Endothelial cell of umbilical vein (primary cell): Measurements from ENCODE around the gene DAZAP2. TPM values are rescaled to one million over a fixed set of nuclear protein-coding genes. Genes with fewer than 3 reads are reported as not detected.
A peak's percentile ranks its signal among the peaks of the same experiment; 100 is the strongest.

ENCODE experiments used
- BruUV-seq: library from RNA; stranded (reverse); fragments of 400-500 nt; replicated peaks from 2 replicates; lab custom pipeline; 2021; lab: Mats Ljungman, UMichigan
- CTCF ChIA-PET: fragments of 300-600, 350-600 bp; sonication (Branson Sonifier 250); formaldehyde crosslinking; loops from one replicate; lab custom pipeline; 2021; ENCODE audit warnings: antibody characterized with exemption, inconsistent platforms; lab: Charles Lee
- POLR2A ChIA-PET: fragments of 300-600, 350-600 bp; sonication (Branson Sonifier 250); formaldehyde crosslinking; loops from one replicate; lab custom pipeline; 2021; ENCODE audit warnings: antibody characterized with exemption, inconsistent platforms; lab: Charles Lee
- DNase-seq: peaks from one replicate; pipeline ENCODE4 v3.0.0-alpha.2; 2011; ENCODE audit warnings: low read depth, low spot score
- FAIRE-seq: peaks from 2 replicates; lab custom pipeline; 2011; peaks lifted over from hg19 to GRCh38; lab: Jason Lieb, UNC
- H2AFZ ChIP-seq: 2 replicates; pipeline ENCODE4 v1.6.0; 2012; ENCODE audit warnings: low read depth, low read length, control low read depth, inconsistent platforms
- H3K27ac ChIP-seq: 2 replicates; pipeline ENCODE4 v1.5.1; 2011; ENCODE audit warnings: low read depth, mild to moderate bottlenecking, control low read depth, low read length, moderate library complexity; ENCODE audit not compliant: insufficient read depth
- H3K27me3 ChIP-seq, 2 experiments: 2 replicates each; pipeline versions ENCODE4 v1.6.0 to v1.6.1; 2011; ENCODE audit warnings: low read length in 2 of 2, mixed read lengths in 1 of 2; ENCODE audit not compliant: control insufficient read depth in 2 of 2, insufficient read depth in 2 of 2
- H3K36me3 ChIP-seq, 2 experiments: 2 replicates in 1 of 2; 3 replicates in 1 of 2; pipeline ENCODE4 v1.5.1; 2011; ENCODE audit warnings: low read length in 2 of 2, mild to moderate bottlenecking in 1 of 2, moderate library complexity in 1 of 2; ENCODE audit not compliant: control insufficient read depth in 2 of 2, insufficient read depth in 2 of 2; ENCODE audit errors: extremely low read depth in 1 of 2
- H3K4me1 ChIP-seq: 3 replicates; pipeline ENCODE4 v1.5.1; 2011; ENCODE audit warnings: mild to moderate bottlenecking, low read length; ENCODE audit not compliant: control insufficient read depth, insufficient read depth; ENCODE audit errors: extremely low read depth
- H3K4me2 ChIP-seq: 2 replicates; pipeline ENCODE4 v1.6.1; 2011; ENCODE audit warnings: low read length, control low read depth, mixed read lengths; ENCODE audit not compliant: insufficient read depth
- H3K4me3 ChIP-seq, 3 experiments: fragments of 200-600 bp in 1 of 3; sonication (generic), shearing (Covaris generic) in 1 of 3; replicated peaks in 1 of 3; 2 replicates each; pipeline ENCODE4 v1.5.1; 2011 to 2016; ENCODE audit warnings: control low read depth in 3 of 3, low read length in 3 of 3, mild to moderate bottlenecking in 2 of 3, inconsistent platforms in 1 of 3, low read depth in 1 of 3, moderate library complexity in 1 of 3; ENCODE audit not compliant: insufficient read depth in 1 of 3
- H3K79me2 ChIP-seq: 2 replicates; pipeline ENCODE4 v1.6.0; 2012; ENCODE audit warnings: low read length, inconsistent platforms; ENCODE audit not compliant: control insufficient read depth, insufficient read depth
- H3K9ac ChIP-seq: replicated peaks from 2 replicates; pipeline ENCODE3; 2011; ENCODE audit warnings: low read length, control low read depth; ENCODE audit not compliant: insufficient read depth; ENCODE audit errors: extremely low read depth
- H3K9me1 ChIP-seq: replicated peaks from 3 replicates; pipeline ENCODE4 v1.6.0; 2011; ENCODE audit warnings: mild to moderate bottlenecking, low read length; ENCODE audit not compliant: control insufficient read depth, insufficient read depth; ENCODE audit errors: extremely low read depth
- H3K9me3 ChIP-seq: replicated peaks from 2 replicates; pipeline ENCODE4 v1.5.1; 2012; ENCODE audit warnings: low read length, inconsistent platforms; ENCODE audit not compliant: control insufficient read depth, insufficient read depth
- H4K20me1 ChIP-seq: replicated peaks from 2 replicates; pipeline ENCODE3; 2011; ENCODE audit warnings: mild to moderate bottlenecking, low read length; ENCODE audit not compliant: control insufficient read depth, insufficient read depth; ENCODE audit errors: extremely low read depth
- CTCF ChIP-seq, 2 donors: IDR thresholded peaks; 1 replicate in 1 of 2; 2 replicates in 1 of 2; pipeline ENCODE4 v1.5.1; 2011; ENCODE audit warnings: low read length in 2 of 2, mild to moderate bottlenecking in 2 of 2, moderate library complexity in 2 of 2, control low read depth in 1 of 2, inconsistent platforms in 1 of 2, low read depth in 1 of 2; ENCODE audit not compliant: insufficient read depth in 1 of 2; ENCODE audit errors: extremely low read depth in 1 of 2
- EZH2 ChIP-seq: IDR thresholded peaks from 2 replicates; pipeline ENCODE4 v1.6.1; 2012; ENCODE audit warnings: borderline replicate concordance, low read depth, mild to moderate bottlenecking, moderate library complexity, low read length, inconsistent platforms; ENCODE audit not compliant: severe bottlenecking
- FOS ChIP-seq: IDR thresholded peaks from 2 replicates; pipeline ENCODE4 v1.6.1; 2011; ENCODE audit warnings: mild to moderate bottlenecking, low read length, moderate library complexity, borderline replicate concordance; ENCODE audit not compliant: insufficient read depth
- GATA2 ChIP-seq: IDR thresholded peaks from 2 replicates; pipeline ENCODE4 v1.7.0; 2011; ENCODE audit warnings: low read depth, mild to moderate bottlenecking, moderate library complexity, mixed read lengths, low read length; ENCODE audit not compliant: insufficient read length, insufficient read depth
- JUN ChIP-seq: IDR thresholded peaks from 2 replicates; pipeline ENCODE4 v1.6.1; 2011; ENCODE audit warnings: borderline replicate concordance, low read depth; ENCODE audit not compliant: insufficient read length, insufficient read depth
- MYC ChIP-seq: IDR thresholded peaks from one replicate; pipeline ENCODE4 v1.6.1; 2011; ENCODE audit warnings: mild to moderate bottlenecking, low read depth, low read length
- POLR2A ChIP-seq: IDR thresholded peaks from 2 replicates; pipeline ENCODE4 v1.6.1; 2012; ENCODE audit warnings: low read depth, mild to moderate bottlenecking, control low read depth, low read length
- POLR2AphosphoS5 ChIP-seq: IDR thresholded peaks from 2 replicates; pipeline ENCODE4 v1.6.1; 2012; ENCODE audit warnings: low read depth, mild to moderate bottlenecking, control low read depth, low read length, moderate library complexity; ENCODE audit not compliant: insufficient read depth
- dilution Hi-C: fragments of 300-500 bp; cut with MboI; formaldehyde crosslinking; loops from one replicate; pipeline ENCODE4 v1.15.0; 2019; ENCODE audit warnings: low sequenced_read_pairs; ENCODE audit not compliant: extremely low pct_ligation_motif_present
- intact Hi-C: fragments of 100-400 bp; cut with micrococcal nuclease; formaldehyde crosslinking; loops from one replicate; pipeline ENCODE4 v1.10.0; 2022
- polyA plus RNA-seq, 4 experiments: library from polyadenylated mRNA; depleted of rRNA in 3 of 4; stranded (reverse) in 3 of 4; unstranded in 1 of 4; fragments of >200 nt; gene quantifications; 2 replicates each; pipeline versions ENCODE4 v1.2.1 to v1.2.3, GENCODE V29; 2011 to 2012; ENCODE audit warnings: missing spikeins in 1 of 4
- total RNA-seq: library from RNA; stranded (reverse); gene quantifications from 2 replicates; pipeline ENCODE4 v1.2.3, GENCODE V29; 2021
- TF ChIP-seq, protein P1 (sequence below): IDR thresholded peaks from 2 replicates; pipeline ENCODE4 v1.6.1; 2011; ENCODE audit not compliant: insufficient read depth, insufficient read length

DAZAP2 gene
- total and polyA plus RNA-seq, 2 donors (not counting 3 experiments of a cell fraction or from before 2014, with no cell fraction given), result 177 to 497 TPM

DNA sequence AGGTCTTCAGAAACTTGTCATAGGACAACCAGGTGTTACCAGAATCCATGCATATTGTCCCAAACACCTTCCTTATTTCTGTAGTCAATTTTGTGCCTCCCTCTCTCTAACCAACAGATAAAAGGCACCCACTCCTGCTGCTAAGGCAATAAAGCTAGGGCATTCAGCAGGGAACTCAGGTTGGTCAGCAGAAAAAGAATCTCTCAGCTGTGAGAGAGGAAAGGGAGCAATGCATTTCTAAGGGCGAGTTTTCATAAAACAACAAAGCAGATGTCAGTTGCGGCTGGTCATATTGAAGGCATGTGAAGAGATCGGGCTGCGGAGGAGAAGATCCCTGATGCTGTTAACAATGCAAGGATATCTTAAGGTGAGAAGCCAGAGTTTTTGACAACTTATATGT, 13.4 kb upstream of the DAZAP2 start:
- dilution Hi-C loops (no loop called here), intact Hi-C loops (no loop called here)
- no peak overlapping the region for H2AFZ ChIP-seq
- FAIRE-seq (peak; percentile 12), DNase-seq (no peak)
- no TSS peak for BruUV-seq
- H3K36me3 ChIP-seq, result no peaks in the 10 kb centered on the region
- POLR2A ChIA-PET, result no interaction called here
- H3K4me3 ChIP-seq, result no peak overlapping the region
- no peak overlapping the region for H3K27ac ChIP-seq
- H3K4me2 ChIP-seq, result no peak overlapping the region
- H4K20me1 ChIP-seq, result no peaks in the 10 kb centered on the region
- H3K79me2 ChIP-seq, result no peaks in the 10 kb centered on the region
- CTCF ChIA-PET, result no interaction called here
- H3K9ac ChIP-seq, result no peak overlapping the region
- no peaks in the 10 kb centered on the region for H3K9me1 ChIP-seq
- no peaks in the 10 kb centered on the region for H3K27me3 ChIP-seq
- TF ChIP-seq MYC (no peak), GATA2 (no peak), POLR2A (no peak)
- no peaks in the 10 kb centered on the region for H3K4me1 ChIP-seq
- no peaks in the 10 kb centered on the region for H3K9me3 ChIP-seq

DNA sequence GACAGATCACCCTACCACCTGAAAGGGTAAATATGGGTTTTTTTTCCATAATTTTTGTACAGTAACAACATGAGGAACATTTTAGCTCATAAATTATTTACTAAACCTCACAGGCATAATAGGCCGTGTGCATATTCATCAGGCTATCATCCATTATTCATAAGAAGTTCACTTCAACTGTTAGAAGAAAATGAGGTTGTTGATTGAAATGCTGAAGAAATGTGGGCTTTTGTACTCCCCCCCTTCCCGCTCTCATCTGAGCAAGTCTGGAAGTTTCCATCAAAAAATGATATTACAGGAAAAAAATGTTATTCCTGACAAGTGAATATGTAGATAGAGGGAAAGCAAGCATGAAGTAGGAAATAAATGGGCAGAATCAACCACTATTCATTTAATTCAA, 12.9 kb upstream of the DAZAP2 start:
- H3K4me1 ChIP-seq, result no peaks in the 10 kb centered on the region

More for the DNA sequence above, 12.9 kb upstream of the DAZAP2 start:
- Histone ChIP-seq H4K20me1 (no peaks in the 10 kb centered on the region), H3K79me2 (no peaks in the 10 kb centered on the region), H3K27me3 (no peaks in the 10 kb centered on the region), H3K27ac (no peak overlapping the region), H3K9me3 (no peaks in the 10 kb centered on the region), H3K4me2 (no peak overlapping the region), H3K9me1 (no peaks in the 10 kb centered on the region), H3K4me3 (no peak overlapping the region), H3K9ac (no peak overlapping the region), H2AFZ (no peak overlapping the region), H3K36me3 (no peaks in the 10 kb centered on the region)
- intact Hi-C loops, result no loop called here
- TF ChIP-seq CTCF (IDR thresholded peaks at IDR 0.05; ENCODE audit: extremely low read depth in 1 of 2, insufficient read depth in 1 of 2, low read depth in 1 of 2, low read length in 2 of 2) (no peak), POLR2A (no peak), MYC (no peak), POLR2AphosphoS5 (no peak), JUN (no peak), EZH2 (no peak), GATA2 (no peak), FOS (no peak)
- TF ChIP-seq, protein P1, sequence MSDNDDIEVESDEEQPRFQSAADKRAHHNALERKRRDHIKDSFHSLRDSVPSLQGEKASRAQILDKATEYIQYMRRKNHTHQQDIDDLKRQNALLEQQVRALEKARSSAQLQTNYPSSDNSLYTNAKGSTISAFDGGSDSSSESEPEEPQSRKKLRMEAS, result no peak
- ChIA-PET POLR2A (no interaction called here), CTCF (no interaction called here)
- FAIRE-seq (no peak), DNase-seq (no peak)
- no TSS peak for BruUV-seq
- dilution Hi-C loops, result no loop called here
